Lower leg skin (tissue), 4 donors: Measurements from ENCODE around the gene NEDD9. TPM values are rescaled to one million over a fixed set of nuclear protein-coding genes. Genes with fewer than 3 reads are reported as not detected.
A peak's percentile ranks its signal among the peaks of the same experiment; 100 is the strongest.

Source experiments
- DNase-seq, 2 donors: peaks; one replicate each; pipeline ENCODE4 v3.0.0-alpha.2; 2019; ENCODE audit warnings: low spot score in 2 of 2
- H3K4me3 ChIP-seq: fragments of 200-600 bp; sonication (generic); 2 replicates; pipeline ENCODE4 v1.5.1; 2017; ENCODE audit warnings: mild to moderate bottlenecking, low read depth; ENCODE audit not compliant: poor library complexity, severe bottlenecking
- POLR2A ChIP-seq, 2 donors: fragments of 450-650 bp; IDR thresholded peaks; one replicate each; pipeline ENCODE4 v1.6.1; 2016 to 2017; ENCODE audit warnings: antibody characterized with exemption in 2 of 2, mild to moderate bottlenecking in 1 of 2, moderate library complexity in 1 of 2
- WGBS, 2 donors: methylation state at CpG; one replicate each; pipeline ENCODE4 v1.1.5; 2018; 5-methylcytosine and 5-hydroxymethylcytosine counted together
- intact Hi-C: fragments of 100-400 bp; cut with DNase I; formaldehyde crosslinking; loops from one replicate; pipeline ENCODE4 v1.15.0; 2023; ENCODE audit warnings: low total_unique reads
- total RNA-seq, 4 donors: library from RNA; depleted of rRNA; stranded (reverse); fragments of >200 nt; gene quantifications; one replicate each; pipeline ENCODE4 v1.1.0, GENCODE V29; 2016
- TF ChIP-seq, protein P1 (sequence below), 3 donors: fragments of 450-650 bp; IDR thresholded peaks; one replicate each; pipeline ENCODE4 v1.5.1; 2016; ENCODE audit warnings: antibody characterized with exemption in 3 of 3, mild to moderate bottlenecking in 3 of 3, moderate library complexity in 2 of 3

NEDD9 gene
- total RNA-seq, 4 donors from 2014 or later = 26.8 to 46.0 (median 32.6) TPM

DNA sequence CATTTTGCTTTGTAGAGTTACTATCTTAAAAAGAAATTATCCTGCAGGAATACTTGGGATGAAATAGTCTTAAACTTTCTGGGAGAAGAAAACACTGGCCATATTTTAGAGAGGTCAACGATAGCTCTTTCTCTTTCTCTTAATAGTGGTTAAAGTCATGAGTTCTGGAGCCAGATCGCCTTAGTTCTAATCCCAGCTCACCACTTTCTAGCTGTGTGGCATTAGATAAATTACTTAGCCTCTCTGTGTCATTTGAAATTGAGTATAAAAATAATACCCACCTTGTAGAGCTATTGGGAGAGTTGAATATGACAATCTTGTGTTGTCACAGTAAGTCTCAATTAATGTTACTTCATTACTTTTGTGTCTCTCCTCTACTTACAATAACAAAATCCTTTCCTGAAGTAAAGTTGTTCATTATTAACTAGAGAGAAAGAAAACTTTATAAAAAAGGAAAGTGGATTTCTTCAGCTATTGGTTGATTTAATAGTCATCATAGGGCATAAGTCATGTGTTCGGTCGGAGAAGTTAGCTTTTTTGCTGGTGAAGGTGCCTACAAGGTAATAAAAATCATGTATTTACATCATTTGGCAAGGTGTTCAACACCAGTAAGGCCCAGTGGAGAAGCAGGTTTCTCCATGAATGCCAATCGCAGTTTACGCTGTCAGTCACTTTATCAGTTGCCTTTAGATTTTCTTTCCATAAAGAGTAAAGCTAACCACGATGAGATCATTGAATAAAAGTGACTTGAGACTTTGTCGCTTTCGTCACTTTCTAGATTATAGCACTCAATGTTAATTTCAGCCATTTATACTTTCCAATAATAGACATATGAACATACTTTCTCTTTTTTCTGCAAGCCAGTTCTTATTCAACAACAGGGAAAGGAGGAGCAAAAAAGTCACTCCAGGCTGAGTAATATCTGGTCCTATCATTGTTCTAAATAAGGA lies 2.0 kb downstream of the NEDD9 start:
- 34 to 39% methylated on average over 9 of the region's 9 CpGs for WGBS, 2 donors
- no peak for TF ChIP-seq POLR2A (IDR thresholded peaks at IDR 0.05)
- TF ChIP-seq, protein P1, sequence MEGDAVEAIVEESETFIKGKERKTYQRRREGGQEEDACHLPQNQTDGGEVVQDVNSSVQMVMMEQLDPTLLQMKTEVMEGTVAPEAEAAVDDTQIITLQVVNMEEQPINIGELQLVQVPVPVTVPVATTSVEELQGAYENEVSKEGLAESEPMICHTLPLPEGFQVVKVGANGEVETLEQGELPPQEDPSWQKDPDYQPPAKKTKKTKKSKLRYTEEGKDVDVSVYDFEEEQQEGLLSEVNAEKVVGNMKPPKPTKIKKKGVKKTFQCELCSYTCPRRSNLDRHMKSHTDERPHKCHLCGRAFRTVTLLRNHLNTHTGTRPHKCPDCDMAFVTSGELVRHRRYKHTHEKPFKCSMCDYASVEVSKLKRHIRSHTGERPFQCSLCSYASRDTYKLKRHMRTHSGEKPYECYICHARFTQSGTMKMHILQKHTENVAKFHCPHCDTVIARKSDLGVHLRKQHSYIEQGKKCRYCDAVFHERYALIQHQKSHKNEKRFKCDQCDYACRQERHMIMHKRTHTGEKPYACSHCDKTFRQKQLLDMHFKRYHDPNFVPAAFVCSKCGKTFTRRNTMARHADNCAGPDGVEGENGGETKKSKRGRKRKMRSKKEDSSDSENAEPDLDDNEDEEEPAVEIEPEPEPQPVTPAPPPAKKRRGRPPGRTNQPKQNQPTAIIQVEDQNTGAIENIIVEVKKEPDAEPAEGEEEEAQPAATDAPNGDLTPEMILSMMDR (IDR thresholded peaks at IDR 0.05) = no peak
- H3K4me3 ChIP-seq = peak overlapping the region; percentile 9
- no peak for DNase-seq
- intact Hi-C loops = no loop called here

GRCh38 chr6:11229655-11230046 lies 2.8 kb downstream of the NEDD9 start:
- DNase-seq = peak in 1 of 2 donors; percentile 55
- H3K4me3 ChIP-seq = peak overlapping the region; percentile 9
- intact Hi-C loops = no loop called here
- TF ChIP-seq POLR2A (IDR thresholded peaks at IDR 0.05) = no peak
- WGBS, 2 donors = 25 to 31% methylated on average over 5 of the region's 5 CpGs

DNA sequence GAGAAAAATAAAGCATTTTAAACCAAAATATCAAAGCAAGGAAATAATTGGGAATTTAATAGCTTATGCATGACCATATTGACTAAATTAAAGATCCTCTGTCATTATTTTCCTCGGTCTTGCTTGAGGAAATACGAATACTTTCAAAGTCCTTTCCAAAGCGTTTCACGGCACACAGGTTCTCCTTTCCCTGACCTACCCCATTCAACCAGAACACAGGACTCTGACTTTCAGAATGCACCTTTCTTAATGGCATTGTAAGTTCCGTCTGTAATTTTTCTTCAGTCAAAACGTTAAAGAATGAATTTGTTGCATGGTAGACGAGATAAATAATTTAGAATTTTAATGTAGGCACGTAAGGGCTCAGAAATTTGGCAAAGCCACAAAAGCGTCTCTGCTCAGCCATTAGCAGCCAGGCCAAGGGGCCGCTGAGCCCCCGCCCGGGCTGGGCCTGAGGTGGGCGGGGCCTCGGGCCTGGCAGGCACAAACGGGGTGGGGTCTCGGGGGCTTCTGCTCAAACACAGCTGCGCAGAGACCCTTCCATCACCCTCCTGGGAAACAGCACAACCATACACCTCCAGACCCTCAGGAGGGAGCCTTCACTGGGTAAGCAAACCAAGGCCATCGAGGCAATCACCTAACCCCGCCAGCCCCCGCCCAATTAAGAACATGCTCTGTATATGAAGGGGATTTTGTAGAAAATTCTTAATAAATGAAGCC lies 3.4 kb downstream of the NEDD9 start:
- TF ChIP-seq, protein P1 (IDR thresholded peaks at IDR 0.05) = no peak
- no peak for TF ChIP-seq POLR2A (IDR thresholded peaks at IDR 0.05)
- no peak for DNase-seq
- intact Hi-C loops = no loop called here
- H3K4me3 ChIP-seq = no peak overlapping the region
- 24 to 33% methylated on average over 20 of the region's 20 CpGs for WGBS, 2 donors

DNA sequence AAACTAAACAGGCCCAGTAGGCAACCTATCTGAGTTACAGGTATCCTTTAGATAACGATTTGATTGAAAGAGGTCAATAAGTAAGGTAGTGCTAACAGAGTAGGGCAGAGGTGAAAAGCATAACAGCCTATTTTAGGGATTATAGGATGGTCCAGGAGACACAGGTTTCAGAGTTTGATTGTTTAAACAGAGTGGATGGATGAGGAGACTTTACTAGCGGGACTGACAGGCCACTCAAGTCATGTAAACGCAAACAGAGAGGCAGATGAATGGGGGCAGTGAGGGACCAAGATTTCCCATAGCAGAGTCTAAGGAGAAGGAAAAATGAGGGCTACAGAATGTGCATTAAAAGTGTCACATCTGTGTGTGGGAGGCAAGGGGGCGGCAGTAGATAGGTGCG lies 4.8 kb downstream of the NEDD9 start:
- intact Hi-C loops = no loop called here
- H3K4me3 ChIP-seq = no peak overlapping the region
- no peak for DNase-seq
- 72 to 84% methylated on average over 5 of the region's 5 CpGs for WGBS, 2 donors
- TF ChIP-seq, protein P1 (IDR thresholded peaks at IDR 0.05) = no peak
- TF ChIP-seq POLR2A (IDR thresholded peaks at IDR 0.05) = no peak

- WGBS, 2 donors = 84 to 87% methylated on average over 3 of the region's 3 CpGs
Measured at GRCh38 chr6:11226005-11226404, 6.5 kb downstream of the NEDD9 start.

More at GRCh38 chr6:11226005-11226404, 6.5 kb downstream of the NEDD9 start:
- intact Hi-C loops = no loop called here
- no peak for DNase-seq
- no peak overlapping the region for H3K4me3 ChIP-seq
- no peak for TF ChIP-seq POLR2A (IDR thresholded peaks at IDR 0.05)
- TF ChIP-seq, protein P1 (IDR thresholded peaks at IDR 0.05) = no peak
